ENCODE data around the gene CAPN13.

Gene CAPN13

GRCh38 chr2:30766666-30767065 is 40.6 kb downstream of the CAPN13 start:
- no peak for TF ChIP-seq EGR1 (IDR thresholded peaks at IDR 0.05)
- no peak for TF ChIP-seq MAX (IDR thresholded peaks at IDR 0.05)
- TF ChIP-seq CEBPB (IDR thresholded peaks at IDR 0.05) = no peak
- TF ChIP-seq FOXM1 (IDR thresholded peaks at IDR 0.05; ENCODE audit: borderline replicate concordance, low read depth) = no peak
- TF ChIP-seq NFIC (IDR thresholded peaks at IDR 0.05) = no peak
- TF ChIP-seq USF1 (IDR thresholded peaks at IDR 0.05) = no peak
- no peak for TF ChIP-seq CREB1 (IDR thresholded peaks at IDR 0.05; ENCODE audit: low read depth)
- TF ChIP-seq ZBTB7A (IDR thresholded peaks at IDR 0.05; ENCODE audit: low read depth) = no peak
- no peak for TF ChIP-seq TAF1 (IDR thresholded peaks at IDR 0.05; ENCODE audit: low read depth)
- no peak for TF ChIP-seq TCF12 (IDR thresholded peaks at IDR 0.05; ENCODE audit: low read depth)
- TF ChIP-seq REST (IDR thresholded peaks at IDR 0.05; ENCODE audit: low read depth) = no peak
- TF ChIP-seq TEAD4 (IDR thresholded peaks at IDR 0.05) = no peak
- no peak for TF ChIP-seq RAD21 (IDR thresholded peaks at IDR 0.05; ENCODE audit: low read depth)

GRCh38 chr2:30765876-30766470 is 41.3 kb downstream of the CAPN13 start:
- TF ChIP-seq FOXM1 (IDR thresholded peaks at IDR 0.05; ENCODE audit: borderline replicate concordance, low read depth) = no peak
- TF ChIP-seq NFIC (IDR thresholded peaks at IDR 0.05) = no peak
- no peak for TF ChIP-seq USF1 (IDR thresholded peaks at IDR 0.05)
- no peak for TF ChIP-seq TCF12 (IDR thresholded peaks at IDR 0.05; ENCODE audit: low read depth)
- TF ChIP-seq ZBTB7A (IDR thresholded peaks at IDR 0.05; ENCODE audit: low read depth) = no peak
- no peak for TF ChIP-seq TAF1 (IDR thresholded peaks at IDR 0.05; ENCODE audit: low read depth)
- no peak for TF ChIP-seq CREB1 (IDR thresholded peaks at IDR 0.05; ENCODE audit: low read depth)
- no peak for TF ChIP-seq MAX (IDR thresholded peaks at IDR 0.05)
- no peak for TF ChIP-seq REST (IDR thresholded peaks at IDR 0.05; ENCODE audit: low read depth)
- TF ChIP-seq TEAD4 (IDR thresholded peaks at IDR 0.05) = no peak
- no peak for TF ChIP-seq CEBPB (IDR thresholded peaks at IDR 0.05)
- TF ChIP-seq EGR1 (IDR thresholded peaks at IDR 0.05) = no peak

- TF ChIP-seq EP300 (IDR thresholded peaks at IDR 0.05; ENCODE audit: borderline replicate concordance) (no peak), CEBPB (IDR thresholded peaks at IDR 0.05) (no peak), TCF12 (IDR thresholded peaks at IDR 0.05; ENCODE audit: low read depth) (no peak), NFIC (IDR thresholded peaks at IDR 0.05) (no peak), MAX (IDR thresholded peaks at IDR 0.05) (no peak), FOXM1 (IDR thresholded peaks at IDR 0.05; ENCODE audit: borderline replicate concordance, low read depth) (no peak), RAD21 (IDR thresholded peaks at IDR 0.05; ENCODE audit: low read depth) (no peak)
Measured at GRCh38 chr2:30765191-30765590, 42.1 kb downstream of the CAPN13 start.

GRCh38 chr2:30764021-30764800 is 43.0 kb downstream of the CAPN13 start:
- TF ChIP-seq CEBPB (IDR thresholded peaks at IDR 0.05) (no peak), USF1 (IDR thresholded peaks at IDR 0.05) (0 out of 2 replicates have a peak, but pooled peaks have one; percentile 14)

GRCh38 chr2:30763151-30763660 is 44.0 kb downstream of the CAPN13 start:
- TF ChIP-seq RAD21 (IDR thresholded peaks at IDR 0.05; ENCODE audit: low read depth) (no peak), REST (IDR thresholded peaks at IDR 0.05; ENCODE audit: low read depth) (no peak), ZBTB7A (IDR thresholded peaks at IDR 0.05; ENCODE audit: low read depth) (no peak), TEAD4 (IDR thresholded peaks at IDR 0.05) (no peak), TAF1 (IDR thresholded peaks at IDR 0.05; ENCODE audit: low read depth) (no peak), EGR1 (IDR thresholded peaks at IDR 0.05) (no peak), MAX (IDR thresholded peaks at IDR 0.05) (no peak), TCF12 (IDR thresholded peaks at IDR 0.05; ENCODE audit: low read depth) (no peak), EP300 (IDR thresholded peaks at IDR 0.05; ENCODE audit: borderline replicate concordance) (no peak), FOXM1 (IDR thresholded peaks at IDR 0.05; ENCODE audit: borderline replicate concordance, low read depth) (no peak), YY1 (IDR thresholded peaks at IDR 0.05; ENCODE audit: low read depth) (no peak), NFIC (IDR thresholded peaks at IDR 0.05) (no peak), CEBPB (IDR thresholded peaks at IDR 0.05) (no peak), CREB1 (IDR thresholded peaks at IDR 0.05; ENCODE audit: low read depth) (no peak), USF1 (IDR thresholded peaks at IDR 0.05) (no peak)
